ENCODE results near the gene DRAP1. TPM values are rescaled to one million over a fixed set of nuclear protein-coding genes. Genes with fewer than 3 reads are reported as not detected.
A peak's percentile ranks its signal among the peaks of the same experiment; 100 is the strongest.

DRAP1 gene
- total and polyA plus RNA-seq, 9 of the 15 experiments (the other 6 are each of a cell fraction or from before 2014, with no cell fraction given), result 9.6 to 200 (median 92.9) TPM

- TF ChIP-seq SRF (CRISPR knock-in tag; IDR thresholded peaks at IDR 0.05) (no peak), KHSRP (IDR thresholded peaks at IDR 0.05) (no peak), BDP1 (IDR thresholded peaks at IDR 0.05; ENCODE audit: insufficient read depth, insufficient read length) (no peak), ZNF668 (CRISPR knock-in tag; IDR thresholded peaks at IDR 0.05) (no peak), ATF6 (CRISPR knock-in tag; IDR thresholded peaks at IDR 0.05) (no peak), CHD7 (IDR thresholded peaks at IDR 0.05; ENCODE audit: low read depth, low read length) (no peak), GTF2E2 (tag; IDR thresholded peaks at IDR 0.05) (no peak), ATF1 (CRISPR knock-in tag; IDR thresholded peaks at IDR 0.05) (no peak), ATF1 (tag; IDR thresholded peaks at IDR 0.05) (peak; percentile 30; the same call in 1 of the 2 replicates), ZNF586 (CRISPR knock-in tag; conservative IDR thresholded peaks at IDR 0.05) (no peak), CTCF (IDR thresholded peaks at IDR 0.05 in 2 of 3, conservative IDR thresholded peaks at IDR 0.05 in 1 of 3; ENCODE audit: insufficient read depth in 2 of 3, low read depth in 1 of 3, low read length in 3 of 3) (no peak), CBX1 (IDR thresholded peaks at IDR 0.05; ENCODE audit: low read depth) (no peak), SMAD4 (CRISPR knock-in tag; conservative IDR thresholded peaks at IDR 0.05) (no peak), KDM5B (IDR thresholded peaks at IDR 0.05; ENCODE audit: insufficient replicate concordance, low read depth, low read length) (no peak)
These were observed 12.6 kb upstream of the DRAP1 start (continued) for GRCh38 chr11:65906602-65907001.
